Smooth muscle cell (in vitro differentiated cells): ENCODE results near the gene RAB15. TPM values are rescaled to one million over a fixed set of nuclear protein-coding genes. Genes with fewer than 3 reads are reported as not detected.

Source experiments
- DNase-seq: peaks from one replicate; lab custom pipeline; 2025; ENCODE audit not compliant: unreplicated experiment; lab: John Stamatoyannopoulos, UW
- H2AFZ ChIP-seq: fragments of 200-600 bp; sonication (generic); 2 replicates; pipeline ENCODE4 v1.6.0; 2016; ENCODE audit warnings: antibody characterized with exemption, low read depth, mild to moderate bottlenecking
- H3F3A ChIP-seq: fragments of 200-600 bp; sonication (generic); 2 replicates; pipeline ENCODE4 v1.6.0; 2017; ENCODE audit warnings: antibody characterized with exemption, low read depth
- H3K27ac ChIP-seq: fragments of 200-600 bp; sonication (generic); 2 replicates; pipeline ENCODE4 v1.5.1; 2016; ENCODE audit warnings: low read depth, mild to moderate bottlenecking
- H3K27me3 ChIP-seq: fragments of 200-600 bp; sonication (generic); 2 replicates; pipeline ENCODE4 v1.6.1; 2016; ENCODE audit warnings: low read depth, mild to moderate bottlenecking
- H3K36me3 ChIP-seq: fragments of 200-600 bp; sonication (generic); 2 replicates; pipeline ENCODE4 v1.5.1; 2016; ENCODE audit warnings: low read depth
- H3K4me1 ChIP-seq: fragments of 200-600 bp; sonication (generic); 2 replicates; pipeline ENCODE4 v1.5.1; 2016; ENCODE audit warnings: low read depth
- H3K4me2 ChIP-seq: fragments of 200-600 bp; sonication (generic); 2 replicates; pipeline ENCODE4 v1.6.0; 2016; ENCODE audit warnings: mild to moderate bottlenecking
- H3K4me3 ChIP-seq: fragments of 200-600 bp; sonication (generic); 2 replicates; pipeline ENCODE4 v1.5.1; 2016; ENCODE audit warnings: mild to moderate bottlenecking
- H3K79me2 ChIP-seq: fragments of 200-600 bp; sonication (generic); 2 replicates; pipeline ENCODE4 v1.6.0; 2016; ENCODE audit warnings: low read depth, mild to moderate bottlenecking
- H3K9ac ChIP-seq: fragments of 200-600 bp; sonication (generic); 2 replicates; pipeline ENCODE4 v1.6.0; 2016; ENCODE audit warnings: low read depth
- H3K9me3 ChIP-seq: fragments of 200-600 bp; sonication (generic); replicated peaks from 2 replicates; pipeline ENCODE4 v1.5.1; 2016; ENCODE audit warnings: low read depth
- H4K20me1 ChIP-seq: fragments of 200-600 bp; sonication (generic); 2 replicates; pipeline ENCODE4 v1.6.0; 2016; ENCODE audit warnings: low read depth
- WGBS: methylation state at CpG from one replicate; pipeline ENCODE4 v1.1.7; 2016; ENCODE audit warnings: low lambda C conversion rate; 5-methylcytosine and 5-hydroxymethylcytosine counted together
- polyA plus RNA-seq: library from polyadenylated mRNA; unstranded; fragments of >200 nt; fragmentation: Nextera tagmentation; extraction: Ambion mirVana; gene quantifications from 2 replicates; pipeline ENCODE4 v1.2.1, GENCODE V29; 2016
- total RNA-seq: library from RNA; depleted of rRNA; stranded (reverse); fragments of >200 nt; gene quantifications from 2 replicates; pipeline ENCODE4 v1.2.3, GENCODE V29; 2014
- TF ChIP-seq, protein P1 (sequence below): fragments of 200-600 bp; sonication (generic); IDR thresholded peaks from 2 replicates; pipeline ENCODE4 v1.5.1; 2017; ENCODE audit warnings: borderline replicate concordance, mild to moderate bottlenecking, antibody characterized with exemption; ENCODE audit not compliant: insufficient read depth, poor library complexity, severe bottlenecking

Gene RAB15
- total and polyA plus RNA-seq, 2 experiments from 2014 or later = 7.1 to 7.7 TPM

DNA sequence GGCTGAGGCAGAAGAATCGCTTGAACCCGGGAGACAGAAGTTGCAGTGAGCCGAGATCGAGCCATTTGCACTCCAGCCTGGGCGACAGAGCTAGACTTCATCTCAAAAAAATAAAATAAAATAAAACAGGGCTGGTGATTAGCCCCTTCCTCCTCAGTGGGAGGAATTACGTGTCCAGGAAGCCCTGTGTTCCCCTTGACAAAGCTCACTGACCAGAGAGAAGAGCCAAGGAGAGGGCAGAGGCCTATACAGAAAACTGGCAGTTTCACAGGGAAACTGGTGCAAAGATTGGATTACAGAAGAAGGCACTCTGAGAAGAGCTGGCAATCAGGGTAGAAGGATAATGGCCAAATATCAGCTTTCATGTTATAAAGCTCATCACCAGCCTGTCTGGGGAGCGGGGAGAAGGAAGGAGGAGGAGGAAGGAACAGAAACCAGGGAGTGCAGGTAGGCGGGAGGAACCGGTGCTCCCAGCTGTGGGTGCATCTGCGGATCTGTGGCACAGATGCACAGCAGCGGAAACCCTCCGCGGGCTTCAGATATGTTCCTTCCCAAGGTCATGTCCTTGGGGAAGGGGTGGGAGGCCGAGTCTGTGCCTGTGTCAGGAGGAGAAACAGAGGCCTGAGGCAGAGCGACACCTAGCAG lies 6.7 kb downstream of the RAB15 start:
- H2AFZ ChIP-seq = no peak overlapping the region
- WGBS = 95% methylated on average over 14 of the region's 15 CpGs
- H3F3A ChIP-seq = no peaks in the 10 kb centered on the region
- no peak overlapping the region for H3K27ac ChIP-seq
- H3K9me3 ChIP-seq = no peaks in the 10 kb centered on the region
- no peak overlapping the region for H3K4me2 ChIP-seq
- H3K4me3 ChIP-seq = no peak overlapping the region
- H3K36me3 ChIP-seq = no peaks in the 10 kb centered on the region
- no peak for DNase-seq
- TF ChIP-seq, protein P1, sequence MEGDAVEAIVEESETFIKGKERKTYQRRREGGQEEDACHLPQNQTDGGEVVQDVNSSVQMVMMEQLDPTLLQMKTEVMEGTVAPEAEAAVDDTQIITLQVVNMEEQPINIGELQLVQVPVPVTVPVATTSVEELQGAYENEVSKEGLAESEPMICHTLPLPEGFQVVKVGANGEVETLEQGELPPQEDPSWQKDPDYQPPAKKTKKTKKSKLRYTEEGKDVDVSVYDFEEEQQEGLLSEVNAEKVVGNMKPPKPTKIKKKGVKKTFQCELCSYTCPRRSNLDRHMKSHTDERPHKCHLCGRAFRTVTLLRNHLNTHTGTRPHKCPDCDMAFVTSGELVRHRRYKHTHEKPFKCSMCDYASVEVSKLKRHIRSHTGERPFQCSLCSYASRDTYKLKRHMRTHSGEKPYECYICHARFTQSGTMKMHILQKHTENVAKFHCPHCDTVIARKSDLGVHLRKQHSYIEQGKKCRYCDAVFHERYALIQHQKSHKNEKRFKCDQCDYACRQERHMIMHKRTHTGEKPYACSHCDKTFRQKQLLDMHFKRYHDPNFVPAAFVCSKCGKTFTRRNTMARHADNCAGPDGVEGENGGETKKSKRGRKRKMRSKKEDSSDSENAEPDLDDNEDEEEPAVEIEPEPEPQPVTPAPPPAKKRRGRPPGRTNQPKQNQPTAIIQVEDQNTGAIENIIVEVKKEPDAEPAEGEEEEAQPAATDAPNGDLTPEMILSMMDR = no peak
- H3K27me3 ChIP-seq = no peaks in the 10 kb centered on the region
- H3K9ac ChIP-seq = no peak overlapping the region
- no peaks in the 10 kb centered on the region for H3K79me2 ChIP-seq
- peaks cover 16% of the 10 kb centered on the region for H4K20me1 ChIP-seq
- H3K4me1 ChIP-seq = peaks cover 2% of the 10 kb centered on the region

DNA sequence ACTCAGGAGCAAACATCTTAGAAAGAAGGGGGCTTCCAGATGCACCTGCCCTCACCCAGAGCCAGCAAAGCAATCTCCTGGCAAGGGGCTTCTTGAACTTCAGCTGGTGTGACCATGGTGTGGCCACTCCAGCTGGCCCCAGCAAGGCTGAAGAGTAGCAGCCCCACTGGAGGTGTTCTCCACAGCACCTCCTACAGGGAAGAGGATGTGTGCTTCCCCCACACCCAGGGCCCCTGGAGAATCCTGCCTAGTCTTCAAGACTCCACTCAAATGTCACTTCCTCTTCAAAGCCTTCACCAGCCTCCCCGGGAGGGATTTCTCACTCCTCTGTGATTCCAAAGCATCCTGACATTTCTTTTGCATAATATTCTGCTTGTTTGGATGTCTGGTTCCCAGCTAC lies 8.5 kb downstream of the RAB15 start:
- H2AFZ ChIP-seq = no peak overlapping the region
- H4K20me1 ChIP-seq = peaks cover 10% of the 10 kb centered on the region
- H3F3A ChIP-seq = no peaks in the 10 kb centered on the region
- H3K36me3 ChIP-seq = no peaks in the 10 kb centered on the region
- H3K9me3 ChIP-seq = no peaks in the 10 kb centered on the region
- no peak overlapping the region for H3K4me2 ChIP-seq
- H3K27ac ChIP-seq = no peak overlapping the region
- WGBS = 80% methylated on average over 1 of the region's 1 CpG
- H3K79me2 ChIP-seq = no peaks in the 10 kb centered on the region
- H3K9ac ChIP-seq = no peak overlapping the region
- TF ChIP-seq, protein P1 = no peak
- H3K4me3 ChIP-seq = no peak overlapping the region
- H3K27me3 ChIP-seq = no peaks in the 10 kb centered on the region
- H3K4me1 ChIP-seq = peaks cover 2% of the 10 kb centered on the region
- no peak for DNase-seq

DNA sequence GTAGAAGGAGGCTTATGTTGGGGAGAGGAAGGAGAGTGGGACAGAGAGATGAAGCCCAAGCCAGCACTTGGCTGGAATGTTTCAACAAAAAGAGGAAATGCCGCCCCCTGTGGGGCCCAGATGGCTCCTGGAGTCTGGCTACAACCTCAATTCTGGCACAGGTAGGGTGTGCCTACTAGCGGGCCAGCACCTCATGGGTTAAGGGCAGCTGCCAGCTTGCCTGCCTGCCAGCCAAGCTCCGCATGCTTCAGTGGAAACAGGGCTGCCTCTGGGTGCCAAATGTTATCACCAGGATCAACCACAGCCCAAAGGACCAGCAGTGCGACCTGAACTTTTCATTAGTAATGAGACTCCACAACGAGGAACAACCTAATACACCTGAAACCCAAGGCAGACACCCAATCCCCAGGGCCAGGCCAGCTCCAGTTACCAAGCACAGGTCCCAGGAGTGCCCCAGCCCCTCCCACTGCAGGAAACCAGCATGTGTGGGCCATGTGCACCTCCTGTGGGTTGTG lies 11.3 kb downstream of the RAB15 start:
- H3K4me3 ChIP-seq = no peak overlapping the region
- H3K27me3 ChIP-seq = no peaks in the 10 kb centered on the region
- no peak overlapping the region for H3K9ac ChIP-seq
- TF ChIP-seq, protein P1 = no peak
- H3K27ac ChIP-seq = no peak overlapping the region
- H3K79me2 ChIP-seq = no peaks in the 10 kb centered on the region
- peaks cover 2% of the 10 kb centered on the region for H3K4me1 ChIP-seq
- H3K9me3 ChIP-seq = no peaks in the 10 kb centered on the region
- no peak for DNase-seq
- no peaks in the 10 kb centered on the region for H3F3A ChIP-seq
- H3K4me2 ChIP-seq = no peak overlapping the region
- 69% methylated on average over 5 of the region's 5 CpGs for WGBS
- peaks cover 13% of the 10 kb centered on the region for H4K20me1 ChIP-seq
- H3K36me3 ChIP-seq = no peaks in the 10 kb centered on the region
- H2AFZ ChIP-seq = no peak overlapping the region

DNA sequence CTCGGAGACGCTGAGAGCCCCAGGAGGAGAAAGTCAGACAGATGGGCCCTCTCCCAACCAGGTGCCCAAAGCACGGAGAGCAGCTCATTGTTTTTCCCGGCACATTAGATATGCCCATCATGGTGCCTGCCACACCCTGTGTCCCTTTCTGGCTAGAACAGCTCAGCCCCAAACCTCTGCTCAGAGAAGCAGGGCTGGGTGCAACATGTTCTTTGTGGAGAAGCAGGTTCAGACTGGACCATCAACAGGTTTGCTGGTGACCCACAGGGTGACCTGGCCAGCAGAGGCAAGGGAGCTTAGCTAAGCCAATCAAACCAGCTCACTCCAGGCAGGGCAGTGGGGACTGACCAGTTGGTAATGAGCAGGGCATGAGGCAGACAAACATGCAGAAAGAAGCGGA lies 13.4 kb downstream of the RAB15 start:
- TF ChIP-seq, protein P1 = no peak
- H4K20me1 ChIP-seq = peaks cover 18% of the 10 kb centered on the region
- WGBS = 96% methylated on average over 5 of the region's 5 CpGs

More for the DNA sequence above, 13.4 kb downstream of the RAB15 start:
- Histone ChIP-seq H2AFZ (no peak overlapping the region), H3K27me3 (no peaks in the 10 kb centered on the region), H3K36me3 (no peaks in the 10 kb centered on the region), H3K4me1 (peaks cover 2% of the 10 kb centered on the region), H3K79me2 (no peaks in the 10 kb centered on the region), H3F3A (no peaks in the 10 kb centered on the region), H3K27ac (no peak overlapping the region), H3K9ac (no peak overlapping the region), H3K4me3 (no peak overlapping the region), H3K9me3 (no peaks in the 10 kb centered on the region), H3K4me2 (no peak overlapping the region)
- no peak for DNase-seq
